HEK293 (cell line): ENCODE results near the gene BDNF.

Source experiments
- CTCF ChIA-PET: fragments of 350-600 bp; formaldehyde crosslinking; extraction: SDS; loops from one replicate; lab custom pipeline; 2021; ENCODE audit warnings: antibody characterized with exemption; lab: Yijun Ruan, JAX
- POLR2A ChIA-PET: fragments of 300-600 bp; formaldehyde crosslinking; extraction: SDS; loops from one replicate; lab custom pipeline; 2020; ENCODE audit warnings: antibody characterized with exemption, inconsistent platforms; lab: Yijun Ruan, JAX
- H3K27ac ChIP-seq: fragments of 200-500 bp; sonication (Bioruptor generic); 2 replicates; pipeline ENCODE4 v1.5.1; 2014; ENCODE audit warnings: low read depth, low read length, control low read depth, inconsistent platforms; ENCODE audit errors: extremely low read depth
- H3K36me3 ChIP-seq, 2 experiments: fragments of 200-500 bp in 1 of 2; sonication (Bioruptor generic) in 1 of 2; 1 replicate in 1 of 2; 2 replicates in 1 of 2; pipeline ENCODE4 v1.5.1; 2014 to 2017; ENCODE audit warnings: inconsistent platforms in 2 of 2, low read length in 2 of 2; ENCODE audit not compliant: control insufficient read depth in 2 of 2, insufficient read depth in 1 of 2
- H3K4me1 ChIP-seq: fragments of 200-500 bp; sonication (Bioruptor generic); 2 replicates; pipeline ENCODE4 v1.5.1; 2014; ENCODE audit warnings: mild to moderate bottlenecking, low read length, inconsistent platforms; ENCODE audit not compliant: control insufficient read depth, insufficient read depth
- H3K4me3 ChIP-seq: 2 replicates; pipeline ENCODE4 v1.5.1; 2011; ENCODE audit warnings: low read depth, mild to moderate bottlenecking, control low read depth, low read length, moderate library complexity
- H3K9me3 ChIP-seq: fragments of 200-500 bp; sonication (Bioruptor generic); 2 replicates; pipeline ENCODE4 v1.5.1; 2014; ENCODE audit warnings: low read depth, low read length, inconsistent platforms; ENCODE audit not compliant: control insufficient read depth, insufficient read depth
- GLI2 ChIP-seq: fragments of 450-650 bp; formaldehyde crosslinking; IDR thresholded peaks from 2 replicates; pipeline ENCODE4; 2017; ENCODE audit warnings: missing biosample characterization, missing genetic modification characterization, low read depth, borderline replicate concordance
- GLI4 ChIP-seq: fragments of 450-650 bp; formaldehyde crosslinking; IDR thresholded peaks from 2 replicates; pipeline ENCODE4 v1.5.1; 2016; ENCODE audit warnings: missing biosample characterization, missing genetic modification characterization
- HIC1 ChIP-seq: fragments of 450-650 bp; formaldehyde crosslinking; IDR thresholded peaks from 2 replicates; pipeline ENCODE4 v1.5.1; 2016; ENCODE audit warnings: missing biosample characterization, missing genetic modification characterization
- INSM2 ChIP-seq: fragments of 450-650 bp; formaldehyde crosslinking; IDR thresholded peaks from 2 replicates; pipeline ENCODE4 v1.5.1; 2016; ENCODE audit warnings: missing biosample characterization, missing genetic modification characterization
- KLF10 ChIP-seq: fragments of 450-650 bp; IDR thresholded peaks from 2 replicates; pipeline ENCODE4 v1.5.1; 2018; ENCODE audit warnings: missing biosample characterization, mild to moderate bottlenecking, missing genetic modification characterization
- KLF17 ChIP-seq: fragments of 450-650 bp; formaldehyde crosslinking; IDR thresholded peaks from 2 replicates; pipeline ENCODE4 v1.5.1; 2016; ENCODE audit warnings: missing biosample characterization, missing genetic modification characterization
- KLF7 ChIP-seq: fragments of 450-650 bp; formaldehyde crosslinking; IDR thresholded peaks from 2 replicates; pipeline ENCODE4 v1.5.1; 2016; ENCODE audit warnings: missing biosample characterization, missing genetic modification characterization, borderline replicate concordance
- OVOL3 ChIP-seq: fragments of 450-650 bp; formaldehyde crosslinking; IDR thresholded peaks from 2 replicates; pipeline ENCODE4 v1.5.1; 2016; ENCODE audit warnings: missing biosample characterization, missing genetic modification characterization
- PRDM10 ChIP-seq: fragments of 450-650 bp; formaldehyde crosslinking; IDR thresholded peaks from 2 replicates; pipeline ENCODE4 v1.5.1; 2016; ENCODE audit warnings: missing biosample characterization, missing genetic modification characterization
- TRIM28 ChIP-seq: IDR thresholded peaks from 2 replicates; pipeline ENCODE4 v1.6.1; 2011; ENCODE audit warnings: low read length, control low read depth, borderline replicate concordance
- YY1 ChIP-seq: fragments of 450-650 bp; formaldehyde crosslinking; IDR thresholded peaks from 2 replicates; pipeline ENCODE4 v1.5.1; 2018; ENCODE audit warnings: missing biosample characterization, missing genetic modification characterization
- ZBTB48 ChIP-seq: fragments of 450-650 bp; formaldehyde crosslinking; IDR thresholded peaks from 2 replicates; pipeline ENCODE4 v1.5.1; 2016; ENCODE audit warnings: missing biosample characterization, missing genetic modification characterization
- ZFP37 ChIP-seq: fragments of 450-650 bp; formaldehyde crosslinking; IDR thresholded peaks from 2 replicates; pipeline ENCODE4 v1.5.1; 2016; ENCODE audit warnings: missing biosample characterization, missing genetic modification characterization
- ZFP69B ChIP-seq: fragments of 450-650 bp; formaldehyde crosslinking; IDR thresholded peaks from 2 replicates; pipeline ENCODE4 v1.5.1; 2016; ENCODE audit warnings: missing biosample characterization, missing genetic modification characterization
- ZNF121 ChIP-seq: fragments of 450-650 bp; formaldehyde crosslinking; IDR thresholded peaks from 2 replicates; pipeline ENCODE4 v1.5.1; 2016; ENCODE audit warnings: missing biosample characterization, missing genetic modification characterization
- ZNF133 ChIP-seq: fragments of 450-650 bp; formaldehyde crosslinking; IDR thresholded peaks from 2 replicates; pipeline ENCODE4 v1.5.1; 2016; ENCODE audit warnings: missing biosample characterization, missing genetic modification characterization
- ZNF248 ChIP-seq: fragments of 450-650 bp; formaldehyde crosslinking; IDR thresholded peaks from 2 replicates; pipeline ENCODE4 v1.5.1; 2017; ENCODE audit warnings: missing biosample characterization, missing genetic modification characterization
- ZNF341 ChIP-seq: fragments of 450-650 bp; formaldehyde crosslinking; IDR thresholded peaks from 2 replicates; pipeline ENCODE4; 2016; ENCODE audit warnings: low read depth, missing biosample characterization, missing genetic modification characterization
- ZNF350 ChIP-seq: fragments of 450-650 bp; formaldehyde crosslinking; IDR thresholded peaks from 2 replicates; pipeline ENCODE4 v1.5.0; 2017; ENCODE audit warnings: missing biosample characterization, mild to moderate bottlenecking, missing genetic modification characterization
- ZNF48 ChIP-seq: fragments of 450-650 bp; formaldehyde crosslinking; IDR thresholded peaks from 2 replicates; pipeline ENCODE4 v1.5.1; 2016; ENCODE audit warnings: missing biosample characterization, missing genetic modification characterization
- ZNF513 ChIP-seq: fragments of 450-650 bp; IDR thresholded peaks from 2 replicates; pipeline ENCODE4 v1.5.1; 2018; ENCODE audit warnings: missing biosample characterization, missing genetic modification characterization
- ZNF561 ChIP-seq: fragments of 450-650 bp; IDR thresholded peaks from 2 replicates; pipeline ENCODE4 v1.5.1; 2018; ENCODE audit warnings: missing biosample characterization, missing genetic modification characterization, borderline replicate concordance
- ZNF610 ChIP-seq: fragments of 450-650 bp; formaldehyde crosslinking; IDR thresholded peaks from 2 replicates; pipeline ENCODE4 v1.5.1; 2016; ENCODE audit warnings: missing biosample characterization, missing genetic modification characterization, borderline replicate concordance
- ZNF623 ChIP-seq: fragments of 450-650 bp; formaldehyde crosslinking; IDR thresholded peaks from 2 replicates; pipeline ENCODE4 v1.5.1; 2016; ENCODE audit warnings: missing biosample characterization, missing genetic modification characterization
- ZNF777 ChIP-seq: fragments of 450-650 bp; formaldehyde crosslinking; IDR thresholded peaks from 2 replicates; pipeline ENCODE4 v1.5.1; 2017; ENCODE audit warnings: missing biosample characterization, missing genetic modification characterization, borderline replicate concordance
- ZNF785 ChIP-seq: fragments of 450-650 bp; formaldehyde crosslinking; IDR thresholded peaks from 2 replicates; pipeline ENCODE4 v1.5.1; 2016; ENCODE audit warnings: missing biosample characterization, missing genetic modification characterization
- ZSCAN16 ChIP-seq: fragments of 450-650 bp; formaldehyde crosslinking; IDR thresholded peaks from 2 replicates; pipeline ENCODE4 v1.5.1; 2016; ENCODE audit warnings: missing biosample characterization, missing genetic modification characterization

Gene BDNF

GRCh38 chr11:27642954-27643353 is 57.3 kb downstream of the BDNF start:
- H3K9me3 ChIP-seq: no peaks in the 10 kb centered on the region
- no peak overlapping the region for H3K4me3 ChIP-seq
- H3K36me3 ChIP-seq: no peaks in the 10 kb centered on the region
- no peak overlapping the region for H3K27ac ChIP-seq
- H3K4me1 ChIP-seq: no peaks in the 10 kb centered on the region
- CTCF ChIA-PET: interaction anchor here (0.8 kb wide), 1 partner anchor 9 kb away, joined by 3 read pairs; no protein-coding TSS in a partner anchor
- TF ChIP-seq ZFP37 (no peak), KLF17 (tag by site-specific recombination) (no peak), OVOL3 (no peak), ZNF350 (no peak), ZNF561 (tag by site-specific recombination) (no peak), TRIM28 (no peak), ZFP69B (tag by site-specific recombination) (no peak), ZNF48 (tag by site-specific recombination) (no peak), ZSCAN16 (tag by site-specific recombination) (no peak), ZNF513 (tag by site-specific recombination) (no peak), HIC1 (tag by site-specific recombination) (no peak), KLF7 (tag by site-specific recombination) (no peak)
- TF ChIP-seq, all 188 proteins: peak for 0
- POLR2A ChIA-PET: no interaction called here

- Histone ChIP-seq H3K4me1 (no peaks in the 10 kb centered on the region), H3K36me3 (no peaks in the 10 kb centered on the region), H3K9me3 (no peaks in the 10 kb centered on the region), H3K27ac (no peak overlapping the region), H3K4me3 (no peak overlapping the region)
- POLR2A ChIA-PET: no interaction called here
- CTCF ChIA-PET: no interaction called here
- no peak for TF ChIP-seq ZNF623
- no peak for TF ChIP-seq ZNF121 (tag by site-specific recombination)
- no peak for TF ChIP-seq ZBTB48 (tag by site-specific recombination)
- TF ChIP-seq GLI4 (tag by site-specific recombination): no peak
- TF ChIP-seq ZNF133 (tag by site-specific recombination): no peak
- no peak for TF ChIP-seq ZNF785 (tag by site-specific recombination)
- TF ChIP-seq YY1 (tag by site-specific recombination): no peak
- TF ChIP-seq ZNF777 (tag by site-specific recombination): no peak
- no peak for TF ChIP-seq ZNF248 (tag by site-specific recombination)
- no peak for TF ChIP-seq INSM2 (tag by site-specific recombination)
- no peak for TF ChIP-seq PRDM10 (tag by site-specific recombination)
- no peak for TF ChIP-seq GLI2 (tag by site-specific recombination)
- no peak for TF ChIP-seq KLF10 (tag by site-specific recombination)
- no peak for TF ChIP-seq ZNF341 (tag by site-specific recombination)
- TF ChIP-seq ZNF610: no peak
These were observed 59.3 kb downstream of the BDNF start for GRCh38 chr11:27640954-27641353.
